RWPE2 (cell line): Measurements from ENCODE around the gene TMC4.
A peak's percentile ranks its signal among the peaks of the same experiment; 100 is the strongest.

Source experiments
- ATAC-seq: fragments of 200-7000 bp; cut with Tn5 transposase; 3 replicates; pipeline ENCODE4 v1.9.1; 2021; ENCODE audit warnings: low read depth
- DNase-seq: peaks from one replicate; pipeline ENCODE4 v3.0.0-alpha.2; 2020; ENCODE audit warnings: low spot score
- H3K27ac ChIP-seq: fragments of 450-650 bp; 2 replicates; pipeline ENCODE4 v1.5.1; 2017; ENCODE audit warnings: mild to moderate bottlenecking; ENCODE audit not compliant: poor library complexity, severe bottlenecking
- H3K27me3 ChIP-seq: fragments of 250-450 bp; sonication (Bioruptor Pico); 2 replicates; pipeline ENCODE4 v1.5.1; 2021; ENCODE audit warnings: mild to moderate bottlenecking, moderate library complexity; ENCODE audit not compliant: insufficient read depth, poor library complexity, severe bottlenecking
- H3K36me3 ChIP-seq: fragments of 250-450 bp; sonication (Bioruptor Pico); 2 replicates; pipeline ENCODE4 v1.5.1; 2020; ENCODE audit warnings: low read depth, mild to moderate bottlenecking, moderate library complexity
- H3K4me1 ChIP-seq: fragments of 250-450 bp; sonication (Bioruptor Pico); 2 replicates; pipeline ENCODE4 v1.5.1; 2021; ENCODE audit warnings: mild to moderate bottlenecking, moderate library complexity; ENCODE audit not compliant: insufficient read depth, poor library complexity, severe bottlenecking
- H3K4me3 ChIP-seq: fragments of 250-450 bp; sonication (Bioruptor Pico); 2 replicates; pipeline ENCODE4 v1.5.1; 2021; ENCODE audit warnings: mild to moderate bottlenecking, moderate library complexity; ENCODE audit not compliant: severe bottlenecking
- H3K9me3 ChIP-seq: fragments of 250-450 bp; sonication (Bioruptor Pico); 2 replicates; pipeline ENCODE4 v1.5.1; 2021; ENCODE audit warnings: mild to moderate bottlenecking, moderate library complexity; ENCODE audit not compliant: severe bottlenecking
- CTCF ChIP-seq: fragments of 450-650 bp; IDR thresholded peaks from one replicate; pipeline ENCODE4 v1.5.1; 2017; ENCODE audit warnings: mild to moderate bottlenecking, moderate library complexity; ENCODE audit not compliant: poor library complexity, severe bottlenecking

The TMC4 gene

DNA sequence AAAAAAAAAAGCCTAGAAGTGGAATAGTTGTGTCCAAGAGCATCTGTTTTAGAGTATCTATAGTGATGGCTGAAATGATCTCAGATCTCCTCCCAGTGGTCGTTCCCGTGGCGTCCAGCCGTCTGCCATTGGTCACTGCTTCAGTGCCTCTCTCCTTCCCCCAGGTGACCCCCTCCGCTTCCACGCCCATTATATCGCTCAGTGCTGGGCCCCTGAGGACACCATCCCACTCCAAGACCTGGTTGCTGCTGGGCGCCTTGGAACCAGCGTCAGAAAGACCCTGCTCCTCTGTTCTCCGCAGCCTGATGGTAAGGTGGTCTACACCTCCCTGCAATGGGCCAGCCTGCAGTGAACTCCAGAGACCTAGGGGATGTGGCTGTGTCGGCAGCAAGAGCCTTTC, 20.1 kb upstream of the TMC4 start:
- no peak overlapping the region for H3K27ac ChIP-seq
- H3K36me3 ChIP-seq, result peaks cover 19% of the 10 kb centered on the region
- no peaks in the 10 kb centered on the region for H3K9me3 ChIP-seq
- H3K4me3 ChIP-seq, result no peak overlapping the region
- DNase-seq (no peak), ATAC-seq (no peak)
- TF ChIP-seq CTCF, result no peak
- no peaks in the 10 kb centered on the region for H3K4me1 ChIP-seq
- no peaks in the 10 kb centered on the region for H3K27me3 ChIP-seq

DNA sequence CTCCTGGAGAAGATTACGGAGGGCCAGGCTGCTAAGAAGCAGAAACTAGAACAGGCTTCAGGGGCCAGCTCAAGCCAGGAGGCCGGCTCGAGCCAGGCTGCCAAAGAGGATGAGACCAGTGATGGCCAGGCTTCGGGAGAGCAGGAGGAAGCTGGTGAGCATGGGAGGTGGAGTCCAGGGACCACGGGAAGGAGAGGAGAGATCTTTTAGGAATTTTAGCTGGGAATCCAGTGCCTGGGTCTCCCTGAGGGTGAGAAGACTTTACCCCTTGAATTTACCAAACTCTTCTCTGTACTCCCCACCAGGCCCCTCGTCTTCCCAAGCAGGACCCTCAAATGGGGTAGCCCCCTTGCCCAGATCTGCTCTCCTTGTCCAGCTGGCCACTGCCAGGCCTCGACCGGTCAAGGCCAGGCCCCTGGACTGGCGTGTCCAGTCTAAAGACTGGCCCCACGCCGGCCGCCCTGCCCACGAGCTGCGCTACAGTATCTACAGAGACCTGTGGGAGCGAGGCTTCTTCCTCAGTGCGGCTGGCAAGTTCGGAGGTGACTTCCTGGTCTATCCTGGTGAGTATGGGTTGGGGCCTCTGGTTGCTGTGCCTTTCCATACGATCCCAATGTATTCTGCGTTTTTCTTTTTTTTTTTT, 19.0 kb upstream of the TMC4 start:
- H3K9me3 ChIP-seq, result no peaks in the 10 kb centered on the region
- peak overlapping the region; percentile 76 for H3K27ac ChIP-seq
- H3K4me1 ChIP-seq, result no peaks in the 10 kb centered on the region
- no peak for DNase-seq
- H3K4me3 ChIP-seq, result peak overlapping the region; percentile 71
- H3K36me3 ChIP-seq, result peaks cover 26% of the 10 kb centered on the region
- no peaks in the 10 kb centered on the region for H3K27me3 ChIP-seq
- no peak for ATAC-seq
- no peak for TF ChIP-seq CTCF

DNA sequence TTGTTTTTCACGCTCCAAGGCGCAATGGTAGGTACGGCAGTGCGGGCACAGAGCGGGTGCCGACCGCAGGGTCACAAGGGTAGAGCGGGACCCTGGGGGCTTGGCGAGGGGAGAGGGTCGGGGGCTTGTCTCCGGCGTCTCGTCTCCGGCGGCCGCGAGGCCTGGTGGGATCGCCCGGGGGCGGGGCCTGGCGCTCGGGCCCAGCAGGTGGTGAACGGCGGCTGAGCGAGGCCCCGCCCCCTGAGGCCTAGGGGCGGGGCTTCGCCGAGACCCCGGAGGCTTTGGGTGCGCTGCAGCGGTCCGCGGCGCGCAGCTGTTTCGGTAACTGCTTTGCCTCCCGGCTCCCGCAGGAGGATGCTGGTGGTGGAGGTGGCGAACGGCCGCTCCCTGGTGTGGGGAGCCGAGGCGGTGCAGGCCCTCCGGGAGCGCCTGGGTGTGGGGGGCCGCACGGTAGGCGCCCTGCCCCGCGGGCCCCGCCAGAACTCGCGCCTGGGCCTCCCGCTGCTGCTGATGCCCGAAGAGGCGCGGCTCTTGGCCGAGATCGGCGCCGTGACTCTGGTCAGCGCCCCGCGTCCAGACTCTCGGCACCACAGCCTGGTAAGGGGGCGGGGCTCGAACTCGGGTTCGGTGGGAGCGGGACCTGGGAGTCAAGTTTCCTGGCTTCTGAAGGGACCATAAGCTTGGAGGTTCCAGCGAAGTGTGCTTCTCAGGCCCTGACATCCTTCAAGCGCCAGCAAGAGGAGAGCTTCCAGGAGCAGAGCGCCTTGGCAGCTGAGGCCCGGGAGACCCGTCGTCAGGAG, 18.3 kb upstream of the TMC4 start, which contains the start of gene TSEN34:
TSEN34 (plus strand) TSS at position 298 of the 800 bp plus-strand sequence; CDS start at position 355, 57 bp downstream.
- DNase-seq, result no peak
- no peak for TF ChIP-seq CTCF
- peak; percentile 26 for ATAC-seq
- Histone ChIP-seq H3K9me3 (no peaks in the 10 kb centered on the region), H3K4me1 (no peaks in the 10 kb centered on the region), H3K36me3 (peaks cover 27% of the 10 kb centered on the region), H3K27ac (peak within 1 kb of the TSS; percentile 76), H3K4me3 (peak within 1 kb of the TSS; percentile 71), H3K27me3 (no peaks in the 10 kb centered on the region)

DNA sequence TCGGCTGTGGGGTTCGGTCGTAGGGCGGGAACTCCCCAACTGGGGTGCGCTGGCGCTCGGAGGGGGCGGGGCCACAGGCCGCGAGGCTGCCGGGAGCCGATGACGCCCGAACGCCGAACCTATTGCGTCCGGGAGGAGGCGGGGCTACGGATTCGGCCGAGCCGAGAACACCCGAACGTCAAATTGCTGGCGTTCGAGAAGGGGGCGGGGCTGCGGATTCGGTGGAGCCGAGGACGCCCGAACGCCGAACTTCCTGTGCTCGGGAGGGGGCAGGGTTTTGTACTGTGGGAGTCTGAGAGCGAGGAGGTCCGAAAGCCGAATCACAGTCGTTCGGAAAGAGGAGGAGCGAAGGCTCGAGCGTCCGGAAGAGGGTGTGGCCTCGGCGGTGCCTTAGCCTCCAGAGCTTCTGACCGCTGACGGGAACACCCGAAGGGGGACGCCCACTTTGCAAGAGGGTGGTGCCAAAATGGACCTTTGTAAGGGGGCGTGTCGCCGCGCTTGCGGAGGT, 17.6 kb upstream of the TMC4 start:
- no peak for TF ChIP-seq CTCF
- H3K27me3 ChIP-seq, result no peaks in the 10 kb centered on the region
- ATAC-seq, result peak; percentile 70
- H3K4me3 ChIP-seq, result peak overlapping the region; percentile 71
- DNase-seq, result peak; percentile 99
- peaks cover 31% of the 10 kb centered on the region for H3K36me3 ChIP-seq
- H3K27ac ChIP-seq, result peak overlapping the region; percentile 76
- no peaks in the 10 kb centered on the region for H3K4me1 ChIP-seq
- H3K9me3 ChIP-seq, result no peaks in the 10 kb centered on the region
